SK-N-SH treated with all-trans-retinoic acid at 6 μM for 48 hours (cell line): Measurements from ENCODE around the gene CNTN6.

ENCODE experiments used
- ARNTL ChIP-seq: fragments of 450-650 bp; formaldehyde crosslinking; IDR thresholded peaks from 2 replicates; pipeline ENCODE4 v1.5.0; 2020; ENCODE audit warnings: low read depth, mild to moderate bottlenecking, moderate library complexity, borderline replicate concordance
- CSRNP3 ChIP-seq: fragments of 250-450 bp; sonication (Bioruptor Pico); IDR thresholded peaks from 2 replicates; pipeline ENCODE4 v1.5.1; 2021; ENCODE audit warnings: mild to moderate bottlenecking, moderate library complexity
- GLIS3 ChIP-seq: fragments of 250-450 bp; sonication (Bioruptor Pico); IDR thresholded peaks from 2 replicates; pipeline ENCODE4 v1.5.0; 2020; ENCODE audit warnings: mild to moderate bottlenecking, moderate library complexity
- PATZ1 ChIP-seq: fragments of 250-450 bp; sonication (Bioruptor Pico); IDR thresholded peaks from 2 replicates; pipeline ENCODE4 v1.8.0; 2020; ENCODE audit warnings: mild to moderate bottlenecking, moderate library complexity, borderline replicate concordance
- SNAI2 ChIP-seq: fragments of 250-450 bp; sonication (Bioruptor Pico); IDR thresholded peaks from 2 replicates; pipeline ENCODE4 v1.5.0; 2020; ENCODE audit warnings: mild to moderate bottlenecking, moderate library complexity
- TCF4 ChIP-seq: fragments of 250-450 bp; sonication (Bioruptor Pico); IDR thresholded peaks from 2 replicates; pipeline ENCODE4 v1.8.0; 2021; ENCODE audit warnings: mild to moderate bottlenecking, moderate library complexity, borderline replicate concordance
- TSHZ2 ChIP-seq: fragments of 250-450 bp; sonication (Bioruptor Pico); IDR thresholded peaks from 2 replicates; pipeline ENCODE4 v1.5.0; 2020; ENCODE audit warnings: mild to moderate bottlenecking, moderate library complexity
- ZFP30 ChIP-seq: fragments of 450-650 bp; formaldehyde crosslinking; IDR thresholded peaks from 2 replicates; pipeline ENCODE4 v1.5.0; 2022; ENCODE audit warnings: mild to moderate bottlenecking, moderate library complexity
- ZNF565 ChIP-seq: fragments of 450-650 bp; formaldehyde crosslinking; conservative IDR thresholded peaks from 2 replicates; pipeline ENCODE4 v1.5.0; 2020; ENCODE audit warnings: low read depth, mild to moderate bottlenecking, moderate library complexity
- ZNF70 ChIP-seq: fragments of 450-650 bp; formaldehyde crosslinking; IDR thresholded peaks from 2 replicates; pipeline ENCODE4 v1.5.0; 2020; ENCODE audit warnings: mild to moderate bottlenecking, moderate library complexity
- ZNF8 ChIP-seq: fragments of 450-650 bp; formaldehyde crosslinking; IDR thresholded peaks from 2 replicates; pipeline ENCODE4 v1.5.0; 2020; ENCODE audit warnings: mild to moderate bottlenecking, moderate library complexity

- TF ChIP-seq ZNF8 (CRISPR knock-in tag) = no peak
- TF ChIP-seq PATZ1 (CRISPR knock-in tag) = no peak
- no peak for TF ChIP-seq ZNF70 (CRISPR knock-in tag)
- no peak for TF ChIP-seq CSRNP3 (CRISPR knock-in tag)
- no peak for TF ChIP-seq ARNTL (CRISPR knock-in tag)
- no peak for TF ChIP-seq TSHZ2 (CRISPR knock-in tag)
- TF ChIP-seq ZNF565 = no peak
- no peak for TF ChIP-seq SNAI2
- no peak for TF ChIP-seq TCF4 (CRISPR knock-in tag)
- no peak for TF ChIP-seq ZFP30 (CRISPR knock-in tag)
- TF ChIP-seq GLIS3 (CRISPR knock-in tag) = no peak
These were observed 13.2 kb upstream of the CNTN6 start for GRCh38 chr3:1079662-1080061.
